Loucy (cell line): ENCODE data around the gene SERPINF2.

ENCODE experiments used
- H2AFZ ChIP-seq: fragments of 200-600 bp; sonication (generic); 2 replicates; pipeline ENCODE4 v1.6.0; 2016; ENCODE audit warnings: antibody characterized with exemption, mild to moderate bottlenecking, low read length, moderate library complexity
- H3F3A ChIP-seq: fragments of 200-600 bp; 2 replicates; pipeline ENCODE4 v1.6.0; 2016; ENCODE audit warnings: antibody characterized with exemption, low read depth, mild to moderate bottlenecking
- H3K27me3 ChIP-seq: fragments of 200-600 bp; sonication (generic); 2 replicates; pipeline ENCODE4 v1.6.1; 2014; ENCODE audit warnings: low read length, mild to moderate bottlenecking; ENCODE audit not compliant: insufficient read depth, poor library complexity, severe bottlenecking
- H3K36me3 ChIP-seq: fragments of 200-600 bp; sonication (generic); 2 replicates; pipeline ENCODE4 v1.6.1; 2016; ENCODE audit warnings: low read length; ENCODE audit not compliant: insufficient read depth
- H3K4me1 ChIP-seq: fragments of 200-600 bp; sonication (generic); 2 replicates; pipeline ENCODE4 v1.5.1; 2014; ENCODE audit warnings: low read length, mild to moderate bottlenecking; ENCODE audit not compliant: insufficient read depth, poor library complexity, severe bottlenecking
- H3K4me2 ChIP-seq: fragments of 200-600 bp; sonication (generic); 2 replicates; pipeline ENCODE4 v1.6.0; 2014; ENCODE audit warnings: antibody characterized with exemption, low read length, low read depth, mild to moderate bottlenecking; ENCODE audit not compliant: poor library complexity, severe bottlenecking
- H3K4me3 ChIP-seq: fragments of 200-600 bp; sonication (generic); 2 replicates; pipeline ENCODE4 v1.5.1; 2014; ENCODE audit warnings: low read length, mild to moderate bottlenecking, mixed read lengths; ENCODE audit not compliant: poor library complexity, severe bottlenecking
- H3K79me2 ChIP-seq: fragments of 200-600 bp; sonication (generic); 2 replicates; pipeline ENCODE4 v1.6.1; 2014; ENCODE audit warnings: low read length; ENCODE audit not compliant: insufficient read depth
- H3K9ac ChIP-seq: fragments of 200-600 bp; sonication (generic); 2 replicates; pipeline ENCODE4 v1.6.0; 2014; ENCODE audit warnings: mild to moderate bottlenecking, low read depth, low read length, moderate library complexity; ENCODE audit not compliant: poor library complexity, severe bottlenecking
- H3K9me2 ChIP-seq: fragments of 200-600 bp; sonication (generic); replicated peaks from 2 replicates; pipeline ENCODE4 v1.6.1; 2016; ENCODE audit warnings: low read depth, low read length, mixed read lengths
- H3K9me3 ChIP-seq: fragments of 200-600 bp; sonication (generic); 2 replicates; pipeline ENCODE4 v1.6.1; 2014; ENCODE audit warnings: mild to moderate bottlenecking, antibody characterized with exemption, low read length, low read depth; ENCODE audit not compliant: insufficient read depth
- H4K20me1 ChIP-seq: fragments of 200-600 bp; sonication (generic); 2 replicates; pipeline ENCODE4 v1.6.0; 2014; ENCODE audit warnings: antibody characterized with exemption, low read length, mild to moderate bottlenecking; ENCODE audit not compliant: insufficient read depth, poor library complexity, severe bottlenecking
- CTCF ChIP-seq: fragments of 200-600 bp; sonication (generic); conservative IDR thresholded peaks from 2 replicates; pipeline ENCODE4 v1.5.1; 2014; ENCODE audit warnings: mild to moderate bottlenecking, antibody characterized with exemption, low read length
- EZH2phosphoT487 ChIP-seq: fragments of 200-600 bp; IDR thresholded peaks from 2 replicates; pipeline ENCODE4 v1.6.1; 2018; ENCODE audit warnings: antibody characterized with exemption, mild to moderate bottlenecking, moderate library complexity, borderline replicate concordance

The SERPINF2 gene

GRCh38 chr17:1755827-1756262 lies 13.2 kb downstream of the SERPINF2 start:
- Histone ChIP-seq H3K9ac (no peak overlapping the region), H3K4me3 (no peak overlapping the region), H3K27me3 (no peaks in the 10 kb centered on the region), H3K9me2 (no peaks in the 10 kb centered on the region), H3K79me2 (no peaks in the 10 kb centered on the region), H3K9me3 (no peaks in the 10 kb centered on the region), H2AFZ (no peak overlapping the region), H3F3A (no peaks in the 10 kb centered on the region), H3K4me1 (no peaks in the 10 kb centered on the region), H3K36me3 (no peaks in the 10 kb centered on the region), H3K4me2 (no peak overlapping the region), H4K20me1 (no peaks in the 10 kb centered on the region)
- no peak for TF ChIP-seq CTCF
- TF ChIP-seq EZH2phosphoT487 = no peak

DNA sequence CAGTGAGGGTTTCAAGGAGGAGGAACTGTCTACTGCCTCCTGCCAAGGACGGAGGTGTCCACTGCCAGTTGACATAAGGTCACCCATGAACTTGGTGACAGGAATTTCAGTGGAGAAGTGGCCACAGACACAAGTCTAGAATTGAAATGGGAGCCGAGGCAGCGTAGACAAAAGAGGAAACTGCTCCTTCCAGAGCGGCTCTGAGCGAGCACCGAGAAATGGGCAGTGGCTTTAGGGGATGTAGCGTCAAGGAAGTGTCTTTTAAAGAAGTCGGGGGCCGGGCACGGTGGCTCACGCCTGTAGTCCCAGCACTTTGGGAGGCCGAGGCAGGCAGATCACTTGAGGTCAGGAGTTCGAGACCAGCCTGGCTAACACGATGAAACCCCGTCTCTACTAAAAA lies 16.1 kb downstream of the SERPINF2 start:
- Histone ChIP-seq H3K4me1 (no peaks in the 10 kb centered on the region), H3K4me2 (no peak overlapping the region)
- no peak for TF ChIP-seq EZH2phosphoT487
- TF ChIP-seq CTCF = no peak

DNA sequence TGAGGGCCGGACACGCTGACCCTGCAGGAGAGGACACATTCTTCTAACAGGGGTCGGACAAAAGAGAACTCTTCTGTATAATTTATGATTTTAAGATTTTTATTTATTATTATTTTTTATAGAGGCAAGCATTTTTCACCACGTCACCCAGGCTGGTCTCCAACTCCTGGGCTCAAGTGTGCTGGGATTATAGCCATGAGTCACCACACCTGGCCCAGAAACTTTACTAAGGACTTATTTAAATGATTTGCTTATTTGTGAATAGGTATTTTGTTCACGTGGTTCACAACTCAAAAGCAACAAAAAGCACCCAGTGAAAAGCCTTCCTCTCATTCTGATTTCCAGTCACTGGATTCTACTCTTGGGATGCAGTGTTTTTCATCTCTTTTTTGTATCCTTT lies 16.9 kb downstream of the SERPINF2 start:
- Histone ChIP-seq H3K4me1 (peaks cover 4% of the 10 kb centered on the region), H3K4me3 (no peak overlapping the region), H3K4me2 (no peak overlapping the region), H3K27me3 (no peaks in the 10 kb centered on the region), H3K9me3 (no peaks in the 10 kb centered on the region), H3K36me3 (no peaks in the 10 kb centered on the region), H3K9ac (no peak overlapping the region), H3K79me2 (no peaks in the 10 kb centered on the region), H2AFZ (no peak overlapping the region), H3F3A (no peaks in the 10 kb centered on the region), H4K20me1 (no peaks in the 10 kb centered on the region), H3K9me2 (no peaks in the 10 kb centered on the region)
- no peak for TF ChIP-seq EZH2phosphoT487
- TF ChIP-seq CTCF = no peak

More for the DNA sequence above, 16.1 kb downstream of the SERPINF2 start:
- Histone ChIP-seq H4K20me1 (no peaks in the 10 kb centered on the region), H3K4me3 (no peak overlapping the region), H3K36me3 (no peaks in the 10 kb centered on the region), H3K27me3 (no peaks in the 10 kb centered on the region), H3K9ac (no peak overlapping the region), H3K79me2 (no peaks in the 10 kb centered on the region), H3K9me2 (no peaks in the 10 kb centered on the region), H3K9me3 (no peaks in the 10 kb centered on the region), H3F3A (no peaks in the 10 kb centered on the region), H2AFZ (no peak overlapping the region)
